GM12878 (cell line): ENCODE measurements around the gene PRUNE2. TPM values are rescaled to one million over a fixed set of nuclear protein-coding genes. Genes with fewer than 3 reads are reported as not detected.

Experiments
- ATAC-seq: fragments of 200-7000 bp; cut with Tn5 transposase; 3 replicates; pipeline ENCODE4 v1.9.1; 2020; ENCODE audit warnings: mild to moderate bottlenecking, moderate library complexity
- BruUV-seq: library from RNA; stranded (reverse); fragments of 400-500 nt; replicated peaks from 2 replicates; lab custom pipeline; 2021; lab: Mats Ljungman, UMichigan
- CTCF ChIA-PET: fragments of 300-600 bp; sonication (Branson Sonifier 250); formaldehyde crosslinking; extraction: SDS; loops from one replicate; lab custom pipeline; 2021; ENCODE audit warnings: inconsistent platforms; lab: Yijun Ruan, JAX
- POLR2A ChIA-PET: fragments of 350-600 bp; formaldehyde crosslinking; extraction: SDS; loops from one replicate; lab custom pipeline; 2021; ENCODE audit warnings: inconsistent platforms; lab: Charles Lee
- RAD21 ChIA-PET: fragments of 300-600 bp; sonication (Branson Sonifier 250); formaldehyde crosslinking; loops from one replicate; lab custom pipeline; 2023; ENCODE audit warnings: antibody characterized with exemption; ENCODE audit not compliant: unreplicated experiment; lab: Charles Lee
- SMC1A ChIA-PET: fragments of 300-600 bp; sonication (Branson Sonifier 250); formaldehyde crosslinking; loops from one replicate; lab custom pipeline; 2023; ENCODE audit not compliant: unreplicated experiment, uncharacterized antibody; lab: Charles Lee
- DNase-seq: peaks from one replicate; pipeline ENCODE4 v3.0.0-alpha.2; 2011; ENCODE audit warnings: low read depth, low spot score
- FAIRE-seq: peaks from 3 replicates; lab custom pipeline; 2011; peaks lifted over from hg19 to GRCh38; lab: Jason Lieb, UNC
- H2AFZ ChIP-seq: 2 replicates; pipeline ENCODE4 v1.6.0; 2011; ENCODE audit warnings: low read depth, low read length, control low read depth; ENCODE audit not compliant: control insufficient read depth
- H3K27ac ChIP-seq: 2 replicates; pipeline ENCODE4 v1.5.1; 2011; ENCODE audit warnings: control low read depth; ENCODE audit not compliant: control insufficient read depth, insufficient read depth
- H3K27me3 ChIP-seq, 2 experiments: replicated peaks in 1 of 2; 2 replicates each; pipeline versions ENCODE4 v1.6.0 to v1.6.1; 2011; ENCODE audit warnings: low read length in 1 of 2; ENCODE audit not compliant: control insufficient read depth in 2 of 2, insufficient read depth in 2 of 2
- H3K36me3 ChIP-seq, 2 experiments: 2 replicates each; pipeline ENCODE4 v1.5.1; 2011; ENCODE audit warnings: low read length in 1 of 2; ENCODE audit not compliant: control insufficient read depth in 2 of 2, insufficient read depth in 2 of 2
- H3K4me1 ChIP-seq: 2 replicates; pipeline ENCODE4 v1.6.1; 2011; ENCODE audit warnings: mild to moderate bottlenecking, low read length, moderate library complexity, mixed read lengths; ENCODE audit not compliant: control insufficient read depth, insufficient read depth
- H3K4me2 ChIP-seq: 2 replicates; pipeline ENCODE4 v1.6.0; 2011; ENCODE audit warnings: control low read depth; ENCODE audit not compliant: control insufficient read depth, insufficient read depth
- H3K4me3 ChIP-seq: fragments of 200-600 bp; sonication (generic); 2 replicates; pipeline ENCODE4 v1.5.1; 2016
- H3K79me2 ChIP-seq: 2 replicates; pipeline ENCODE4 v1.6.0; 2011; ENCODE audit warnings: low read length; ENCODE audit not compliant: control insufficient read depth, insufficient read depth
- H3K9ac ChIP-seq: 2 replicates; pipeline ENCODE4 v1.8.0; 2011; ENCODE audit warnings: low read length, control low read depth, mixed read lengths; ENCODE audit not compliant: control insufficient read depth, insufficient read depth
- H3K9me3 ChIP-seq: replicated peaks from 3 replicates; pipeline ENCODE4 v1.5.1; 2011; ENCODE audit warnings: mild to moderate bottlenecking, low read length; ENCODE audit not compliant: control insufficient read depth, insufficient read depth
- H4K20me1 ChIP-seq: 2 replicates; pipeline ENCODE4 v1.6.0; 2011; ENCODE audit not compliant: control insufficient read depth, insufficient read depth
- NFYB ChIP-seq: IDR thresholded peaks from 2 replicates; pipeline ENCODE4 v1.6.1; 2011; ENCODE audit warnings: low read depth, mild to moderate bottlenecking, low read length, improper control_type of control experiment, moderate library complexity; ENCODE audit not compliant: insufficient read depth
- RUNX3 ChIP-seq: IDR thresholded peaks from 2 replicates; pipeline ENCODE4 v1.6.1; 2012; ENCODE audit warnings: low read length, inconsistent platforms
- SKIL ChIP-seq: fragments of 450-650 bp; IDR thresholded peaks from 2 replicates; pipeline ENCODE4 v1.6.1; 2017; ENCODE audit warnings: mild to moderate bottlenecking, low read depth, inconsistent platforms; ENCODE audit not compliant: poor library complexity, severe bottlenecking
- SMAD1 ChIP-seq: fragments of 450-650 bp; IDR thresholded peaks from 2 replicates; pipeline ENCODE4 v1.6.1; 2018; ENCODE audit warnings: mild to moderate bottlenecking, low read depth; ENCODE audit not compliant: partially characterized antibody
- SMC3 ChIP-seq: IDR thresholded peaks from 2 replicates; pipeline ENCODE4 v1.6.1; 2011; ENCODE audit warnings: low read length, improper control_type of control experiment, borderline replicate concordance
- WRNIP1 ChIP-seq: IDR thresholded peaks from 2 replicates; pipeline ENCODE4 v1.6.1; 2011; ENCODE audit warnings: low read depth, low read length, improper control_type of control experiment, borderline replicate concordance
- WGBS: methylation state at CpG from one replicate; pipeline ENCODE4 v1.1.6; 2016; ENCODE audit warnings: low lambda C conversion rate; ENCODE audit not compliant: insufficient replicate concordance, insufficient coverage; ENCODE audit errors: missing lambda C conversion rate; 5-methylcytosine and 5-hydroxymethylcytosine counted together
- in situ Hi-C: fragments of 300-500 bp; cut with MboI; formaldehyde crosslinking; loops from 9 replicates; pipeline ENCODE4 v1.14.3; 2018; ENCODE audit warnings: mixed read lengths
- intact Hi-C: fragments of 100-400 bp; cut with micrococcal nuclease; formaldehyde crosslinking; loops from one replicate; pipeline ENCODE4 v1.14.2; 2022; ENCODE audit not compliant: unreplicated experiment
- polyA plus RNA-seq, 11 experiments: library from polyadenylated mRNA; depleted of rRNA in 4 of 11; unstranded in 6 of 11; stranded (reverse) in 5 of 11; fragments of >200 nt; fragmentation: Nextera tagmentation in 4 of 11; fragmentation: Illumina TruSeq in 1 of 11; extraction: Ambion mirVana in 4 of 11; extraction: Trizol in 1 of 11; gene quantifications; 1 replicate in 1 of 11; 2 replicates in 10 of 11; pipeline versions ENCODE4 v1.2.1 to v1.2.3, GENCODE V29; 2011 to 2016; ENCODE audit warnings: inconsistent platforms in 2 of 11, missing spikeins in 2 of 11, low read depth in 1 of 11
- total RNA-seq, 4 experiments: library from RNA; depleted of rRNA in 3 of 4; stranded (reverse); fragments of >200 nt in 3 of 4; fragmentation: Illumina TruSeq in 1 of 4; extraction: Trizol in 1 of 4; gene quantifications; 2 replicates each; pipeline versions ENCODE4 v1.2.1 to v1.2.3, GENCODE V29; 2013 to 2021
- TF ChIP-seq, protein P1 (sequence below): IDR thresholded peaks from 2 replicates; pipeline ENCODE4 v1.6.1; 2012; ENCODE audit warnings: low read depth, low read length, improper control_type of control experiment

Gene PRUNE2
- total and polyA plus RNA-seq, 10 of the 15 experiments (the other 5 are each of a cell fraction or from before 2014, with no cell fraction given) = 0.07 to 0.63 (median 0.25) TPM

DNA sequence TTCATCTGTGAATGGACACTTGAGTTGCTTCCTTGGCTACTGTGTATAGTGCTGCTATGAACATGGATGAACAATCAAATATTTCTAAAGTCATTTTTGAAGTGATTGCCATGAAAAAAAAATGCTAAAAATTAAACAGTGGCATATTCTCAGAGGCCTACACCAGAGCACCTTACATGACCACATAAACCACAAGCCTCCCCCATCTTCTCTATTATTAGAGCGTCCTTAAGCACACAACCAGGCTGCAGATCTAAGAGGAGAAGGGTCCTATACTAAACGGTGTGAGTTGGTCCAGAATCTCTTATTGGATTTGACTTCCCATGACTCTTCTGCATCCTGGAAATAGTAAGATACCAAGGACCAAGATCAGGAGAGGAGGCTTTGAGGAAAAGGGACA, 107.4 kb downstream of the PRUNE2 start:
- H3K27ac ChIP-seq = no peak overlapping the region
- no TSS peak for BruUV-seq
- in situ Hi-C loops = no loop called here
- no peak for DNase-seq
- no peaks in the 10 kb centered on the region for H3K36me3 ChIP-seq
- ChIA-PET POLR2A (no interaction called here), RAD21 (no interaction called here), CTCF (no interaction called here), SMC1A (no interaction called here)
- H3K9ac ChIP-seq = no peak overlapping the region
- no peak for TF ChIP-seq NFYB
- no peak for TF ChIP-seq SMC3
- TF ChIP-seq WRNIP1 = no peak
- TF ChIP-seq, protein P1, sequence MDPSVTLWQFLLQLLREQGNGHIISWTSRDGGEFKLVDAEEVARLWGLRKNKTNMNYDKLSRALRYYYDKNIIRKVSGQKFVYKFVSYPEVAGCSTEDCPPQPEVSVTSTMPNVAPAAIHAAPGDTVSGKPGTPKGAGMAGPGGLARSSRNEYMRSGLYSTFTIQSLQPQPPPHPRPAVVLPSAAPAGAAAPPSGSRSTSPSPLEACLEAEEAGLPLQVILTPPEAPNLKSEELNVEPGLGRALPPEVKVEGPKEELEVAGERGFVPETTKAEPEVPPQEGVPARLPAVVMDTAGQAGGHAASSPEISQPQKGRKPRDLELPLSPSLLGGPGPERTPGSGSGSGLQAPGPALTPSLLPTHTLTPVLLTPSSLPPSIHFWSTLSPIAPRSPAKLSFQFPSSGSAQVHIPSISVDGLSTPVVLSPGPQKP = no peak
- peak; percentile 44 for TF ChIP-seq RUNX3
- TF ChIP-seq SKIL = no peak
- no peak for TF ChIP-seq SMAD1
- H3K9me3 ChIP-seq = no peaks in the 10 kb centered on the region
- no peaks in the 10 kb centered on the region for H3K4me1 ChIP-seq
- no peak for ATAC-seq
- no peak overlapping the region for H3K4me2 ChIP-seq
- no peaks in the 10 kb centered on the region for H4K20me1 ChIP-seq
- no peaks in the 10 kb centered on the region for H3K79me2 ChIP-seq
- 0% methylated on average over 2 of the region's 2 CpGs for WGBS
- H2AFZ ChIP-seq = no peak overlapping the region
- intact Hi-C loops = no loop called here
- H3K27me3 ChIP-seq = no peaks in the 10 kb centered on the region; a peak in 2 of 4 replicates
- no peak overlapping the region for H3K4me3 ChIP-seq
- FAIRE-seq = no peak
